Myocyte (in vitro differentiated cells): ENCODE measurements around the gene ALDH3B2. TPM values are rescaled to one million over a fixed set of nuclear protein-coding genes. Genes with fewer than 3 reads are reported as not detected.
A peak's percentile ranks its signal among the peaks of the same experiment; 100 is the strongest.
"Not testable (repeated sequence)": the region's sequence is repeated elsewhere in the genome, so short reads cannot be mapped to it uniquely, and the experiment has no call there.

Source experiments
- DNase-seq: peaks from one replicate; pipeline ENCODE4 v3.0.0-alpha.2; 2012; ENCODE audit warnings: low read depth
- total RNA-seq: library from RNA; depleted of rRNA; stranded (reverse); fragments of >200 nt; gene quantifications from 2 replicates; pipeline ENCODE4 v1.2.3, GENCODE V29; 2014

The ALDH3B2 gene
- total RNA-seq, 1 donor from 2014 or later = not detected

- DNase-seq = not testable (repeated sequence)
Measured at GRCh38 chr11:67685641-67686332, 11.4 kb upstream of the ALDH3B2 start.

DNA sequence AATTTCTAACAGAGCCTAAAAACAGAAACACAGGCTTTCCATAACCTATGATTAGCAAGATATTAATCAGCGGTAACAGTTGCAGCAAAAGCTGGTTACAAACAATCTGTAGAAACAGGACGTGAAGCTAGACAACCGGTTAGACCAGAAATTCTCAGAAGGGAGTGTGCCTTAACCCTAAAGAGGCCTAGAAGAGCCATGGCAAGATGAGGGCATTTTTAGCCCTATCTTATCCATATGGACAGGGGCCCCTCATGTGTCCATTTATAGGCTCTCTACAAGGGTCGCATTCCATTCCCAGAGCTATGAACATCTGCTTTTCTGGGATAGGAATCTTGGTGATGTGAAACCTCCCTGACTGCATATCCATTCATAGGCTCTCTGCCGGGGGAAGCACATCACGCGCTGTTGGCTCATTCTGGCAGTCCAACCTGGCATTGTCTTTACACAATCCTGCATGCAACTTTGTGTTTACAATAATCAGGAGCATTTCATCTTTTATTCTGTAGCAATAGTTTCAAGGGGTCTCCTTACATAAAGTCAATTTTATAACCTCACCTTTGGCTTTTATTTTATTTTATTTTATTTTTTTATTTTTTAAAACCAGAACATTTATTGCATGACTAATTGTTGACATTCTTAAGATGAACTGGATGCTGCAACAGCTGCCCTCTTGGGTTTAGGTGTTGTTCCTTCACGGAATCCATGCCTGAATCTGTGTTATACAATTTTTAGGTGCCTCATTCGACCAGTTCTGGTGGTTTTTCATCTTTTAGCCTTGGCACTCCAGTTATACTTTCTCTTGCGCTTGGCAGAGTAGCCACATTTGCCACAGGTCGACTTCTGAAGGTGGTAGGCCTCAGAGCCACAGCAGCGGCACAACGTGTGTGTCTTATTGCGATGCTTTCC lies 8.0 kb upstream of the ALDH3B2 start:
- DNase-seq = not testable (repeated sequence)

GRCh38 chr11:67680696-67681470 lies 6.5 kb upstream of the ALDH3B2 start:
- DNase-seq = no peak

DNA sequence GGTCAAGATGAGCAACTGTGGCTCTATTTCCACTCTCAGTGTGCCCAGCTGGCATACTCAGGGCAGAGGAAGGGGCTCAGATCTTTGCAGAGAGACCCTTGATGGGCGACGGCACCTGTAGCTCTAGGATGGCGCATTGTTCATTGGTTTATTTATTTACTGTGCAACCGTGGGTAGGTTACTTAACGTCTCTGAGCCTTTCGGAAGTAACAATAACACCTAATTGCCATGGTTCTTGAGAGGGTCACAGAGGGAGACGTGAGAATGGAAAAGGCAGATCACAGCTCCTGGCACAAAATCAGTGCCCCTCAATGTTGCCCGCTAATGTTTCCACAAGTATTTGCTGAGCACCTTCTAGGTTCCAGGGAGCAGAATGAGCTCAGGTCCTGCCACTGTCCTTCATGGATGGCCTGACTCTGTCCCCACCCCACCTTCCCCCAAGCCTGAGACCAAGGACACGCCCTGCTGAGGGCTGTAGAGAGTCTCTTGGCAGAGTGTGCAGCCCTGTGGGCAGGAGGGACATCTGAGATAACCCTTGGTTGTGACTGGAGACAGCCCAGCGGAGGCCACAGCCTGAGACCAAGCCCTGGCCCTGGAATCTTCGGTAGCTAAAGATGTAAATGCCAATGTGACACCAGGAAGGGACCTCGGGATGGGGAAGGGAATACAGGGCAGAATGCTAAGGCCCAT lies 780 bp upstream of the ALDH3B2 start:
- peak; percentile 27 for DNase-seq

DNA sequence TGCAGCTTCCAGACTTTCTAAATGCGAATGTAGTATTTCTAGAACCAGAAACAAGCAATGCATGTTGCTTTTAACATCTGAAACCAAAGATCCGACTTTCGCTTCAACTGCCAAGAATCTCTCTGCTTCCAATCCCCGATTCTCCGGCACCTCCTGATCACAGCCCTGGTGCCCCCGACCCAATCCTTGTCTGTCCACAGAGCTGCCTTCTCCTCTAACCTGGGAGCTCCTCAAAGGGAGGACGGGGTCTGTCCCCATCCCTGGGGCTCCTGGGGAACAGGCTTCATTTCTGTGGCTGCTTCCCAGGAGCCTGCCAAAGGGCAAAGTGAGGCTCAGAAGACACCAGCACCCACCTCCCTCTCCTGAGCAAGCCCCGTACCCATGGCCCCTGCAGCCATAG lies 521 bp downstream of the ALDH3B2 start:
- no peak for DNase-seq

DNA sequence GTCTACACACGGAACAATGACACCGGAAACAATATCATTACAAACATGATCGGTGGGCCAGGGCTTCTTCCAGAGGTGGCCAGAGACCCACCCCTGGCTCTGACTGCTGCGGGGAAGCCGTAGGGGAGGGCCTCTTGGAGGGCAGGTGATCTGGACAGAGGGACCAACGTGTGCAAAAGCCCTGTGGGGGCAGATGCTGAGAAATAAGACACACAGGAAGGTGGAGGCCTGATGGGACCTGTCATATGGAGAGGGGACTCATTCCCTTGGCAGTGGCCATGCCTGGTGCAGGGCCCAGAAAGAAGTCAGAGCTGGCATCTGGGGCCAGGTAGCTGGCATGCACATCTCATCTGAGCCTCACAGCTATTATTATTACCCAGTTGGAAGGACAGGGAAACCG lies 1.1 kb downstream of the ALDH3B2 start:
- no peak for DNase-seq

DNA sequence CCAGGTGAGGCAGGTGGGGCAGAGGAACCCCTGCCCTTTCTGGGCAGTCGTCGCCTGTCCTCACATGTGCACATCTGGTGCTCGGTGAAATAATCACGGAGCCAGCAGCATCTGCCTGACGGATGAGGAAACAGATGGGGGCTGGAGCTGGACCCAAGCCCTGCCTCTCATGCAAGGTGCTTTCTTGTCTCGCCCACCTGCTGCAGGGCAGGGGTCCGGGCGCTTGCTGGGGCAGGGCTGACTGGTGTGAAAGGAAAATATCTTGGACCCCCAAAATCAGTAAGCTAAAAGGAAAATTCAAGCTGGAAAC lies 3.3 kb downstream of the ALDH3B2 start:
- no peak for DNase-seq

DNA sequence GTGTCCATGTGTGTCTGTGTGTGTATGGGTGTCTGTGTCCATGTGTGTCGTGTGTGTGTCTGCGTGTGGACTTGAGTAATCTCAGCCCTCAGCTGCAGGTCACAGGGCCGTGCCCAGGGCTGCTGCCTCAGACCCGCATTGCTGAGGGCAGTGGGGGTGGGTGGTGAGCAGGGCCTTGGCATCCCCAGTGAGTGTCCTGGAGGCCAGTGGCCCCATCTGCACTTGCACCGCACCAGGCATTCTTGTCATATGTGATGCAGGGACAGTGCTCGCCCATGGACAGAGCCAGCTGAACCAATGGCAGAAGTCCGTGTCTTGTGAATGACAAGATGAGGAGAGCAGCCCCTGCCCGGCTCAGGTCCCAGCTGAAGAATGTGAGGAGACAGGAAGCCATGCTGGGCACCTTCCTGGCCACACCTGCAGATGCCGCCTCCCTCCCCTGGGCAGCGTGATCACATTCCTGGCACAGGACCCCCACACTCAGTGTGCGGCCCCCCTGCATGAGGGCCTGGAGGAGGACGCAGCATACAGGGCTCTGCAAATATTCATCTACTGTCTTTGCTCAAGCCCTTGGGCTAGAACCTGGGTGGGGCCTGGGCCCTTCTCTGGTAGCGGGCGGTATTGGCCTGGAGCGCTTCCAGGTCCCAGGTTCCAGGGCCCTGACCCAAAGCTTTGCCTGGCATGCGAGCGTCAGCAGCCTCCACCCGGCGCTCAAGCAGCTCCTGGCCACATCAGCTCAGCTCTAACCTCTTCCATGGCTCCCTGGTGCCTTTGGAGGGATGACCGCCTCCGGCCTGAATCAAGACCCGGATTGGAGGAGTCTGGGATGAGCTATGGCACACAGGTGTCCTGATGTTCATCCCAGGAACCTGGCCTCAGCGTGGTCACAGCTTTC lies 3.9 kb downstream of the ALDH3B2 start:
- no peak for DNase-seq

DNA sequence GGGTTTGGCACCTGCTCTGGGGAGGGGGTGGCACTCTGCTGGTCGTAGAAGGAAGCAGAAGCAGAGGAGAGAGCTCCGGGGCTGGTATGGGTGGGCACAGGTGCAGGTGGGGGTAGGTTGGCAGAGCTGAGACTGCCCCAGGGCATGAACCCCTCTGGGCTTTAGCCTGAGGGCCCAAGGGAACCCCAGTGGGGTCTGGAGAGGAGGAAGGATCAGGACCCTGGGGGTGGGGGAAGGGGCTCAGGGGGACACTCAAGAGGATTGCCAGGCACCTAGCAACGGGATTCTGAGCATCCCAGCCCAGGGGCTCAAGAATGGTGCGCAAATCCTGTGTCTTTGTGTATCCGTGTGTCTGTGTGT lies 6.3 kb downstream of the ALDH3B2 start:
- no peak for DNase-seq

GRCh38 chr11:67667490-67668191 lies 6.8 kb downstream of the ALDH3B2 start:
- no peak for DNase-seq

DNA sequence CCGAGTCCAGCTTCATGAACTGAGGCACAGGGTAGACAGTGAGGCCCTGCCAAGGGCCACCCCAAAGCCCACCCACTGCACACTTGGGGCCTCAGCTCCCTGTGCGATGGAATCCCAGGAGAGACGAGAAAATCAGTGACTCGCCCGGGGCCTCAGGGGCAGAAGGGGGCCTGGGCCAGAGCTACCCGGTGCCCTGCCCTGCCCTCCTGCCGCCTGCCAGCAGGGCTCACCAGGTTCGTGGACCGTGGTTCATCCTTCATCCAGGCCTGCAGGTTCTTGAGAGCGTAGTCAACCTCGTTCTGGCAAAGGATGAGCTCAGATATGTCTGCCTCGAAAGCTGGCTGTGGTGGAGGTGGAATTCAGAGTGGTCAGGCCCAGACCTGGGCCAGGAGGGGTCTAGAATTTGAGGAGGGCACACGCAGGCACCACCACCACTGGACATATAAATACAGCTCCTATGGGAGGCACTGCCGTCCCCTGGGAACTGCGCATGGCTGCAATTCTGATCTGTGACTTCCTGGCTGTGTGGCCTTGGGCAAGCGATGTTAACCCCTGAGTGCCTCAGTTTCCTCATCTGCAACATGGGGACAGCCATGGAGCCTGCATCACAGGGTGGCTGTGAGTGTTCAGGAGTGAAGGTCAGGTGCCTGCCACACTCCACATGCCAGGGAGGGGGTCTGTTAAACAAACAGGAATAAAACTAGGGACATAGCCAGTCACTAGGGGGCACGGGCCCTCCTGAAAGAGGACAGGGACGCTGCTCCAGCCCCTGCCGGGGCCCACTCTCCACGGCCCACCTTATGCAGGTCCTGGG lies 7.5 kb downstream of the ALDH3B2 start:
- DNase-seq = no peak

DNA sequence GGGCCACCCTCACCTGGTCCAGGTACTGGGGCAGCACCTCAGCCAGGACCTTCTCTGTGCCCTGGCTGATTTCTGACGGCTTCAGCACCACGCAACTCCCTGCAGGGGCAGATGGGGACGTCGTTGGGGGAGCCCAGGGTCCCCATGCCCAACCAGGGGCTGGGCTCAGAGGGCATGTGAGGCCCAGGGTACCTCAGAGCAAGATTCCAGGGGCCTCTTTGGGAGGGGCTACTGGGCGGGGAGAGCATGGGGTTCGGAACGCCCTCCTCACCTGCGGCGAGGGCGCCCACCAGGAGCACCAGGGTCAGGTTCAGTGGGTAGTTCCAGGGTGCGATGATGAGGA lies 8.1 kb downstream of the ALDH3B2 start:
- DNase-seq = no peak

- DNase-seq = peak; percentile 12
Measured at GRCh38 chr11:67665541-67666302, 8.7 kb downstream of the ALDH3B2 start.

DNA sequence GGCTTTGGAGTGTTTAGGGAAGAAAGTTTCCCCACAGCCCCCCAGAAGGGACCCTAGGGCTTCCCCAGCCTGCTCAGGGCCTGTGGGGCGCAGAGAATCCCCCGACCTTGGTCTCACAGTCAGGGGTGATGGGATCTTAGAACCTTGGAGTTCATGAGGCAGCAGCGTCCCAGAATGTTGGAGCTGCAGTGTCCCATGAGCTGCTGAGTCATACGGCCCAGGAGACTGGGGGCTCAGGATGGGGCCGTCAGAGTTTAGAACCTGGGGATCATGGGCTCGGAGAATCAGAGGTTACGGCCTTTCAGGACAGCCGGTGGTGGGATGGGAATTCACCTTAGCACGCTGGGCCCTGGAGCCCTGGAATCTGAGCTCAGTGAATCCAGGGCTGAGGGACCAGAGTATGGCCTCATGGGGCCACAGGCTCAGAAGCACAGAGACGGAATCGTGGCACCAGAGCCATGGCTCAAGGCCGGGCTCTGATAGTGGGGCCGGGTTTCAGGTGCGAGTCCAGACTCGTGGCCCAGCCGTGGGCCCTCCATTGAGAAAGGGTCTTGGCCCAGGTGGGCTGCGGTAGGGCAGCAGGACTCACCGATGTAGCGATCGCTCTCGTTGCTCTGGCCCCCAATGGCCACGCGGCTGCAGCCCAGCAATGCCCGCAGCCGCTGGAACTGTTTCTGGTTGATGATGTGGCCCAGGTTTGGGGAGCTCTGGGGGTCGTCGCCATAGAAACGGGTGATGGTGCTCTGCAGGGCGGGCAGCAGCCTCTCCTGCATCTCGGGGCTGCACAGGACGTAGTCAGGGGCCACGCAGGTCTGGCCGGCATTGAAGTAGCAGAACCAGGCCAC lies 9.5 kb downstream of the ALDH3B2 start:
- no peak for DNase-seq

DNA sequence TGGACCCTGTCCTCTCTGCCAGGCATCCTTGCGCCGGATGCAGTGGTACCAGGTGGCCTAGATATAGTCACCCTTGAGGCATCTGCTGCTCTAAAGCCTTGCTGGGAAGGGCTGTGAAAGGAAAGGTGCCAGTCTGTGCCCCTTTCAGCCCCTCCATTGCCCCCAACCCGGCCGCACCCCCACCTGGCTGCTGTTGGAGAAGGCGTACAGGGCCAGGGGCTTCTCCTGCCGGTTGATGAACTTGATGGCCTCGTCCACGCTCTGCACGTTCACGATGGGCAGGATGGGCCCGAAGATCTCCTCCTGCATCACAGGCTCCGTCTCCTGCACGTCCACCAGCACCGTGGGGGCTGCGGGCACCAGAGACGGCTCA lies 10.2 kb downstream of the ALDH3B2 start:
- DNase-seq = no peak

DNA sequence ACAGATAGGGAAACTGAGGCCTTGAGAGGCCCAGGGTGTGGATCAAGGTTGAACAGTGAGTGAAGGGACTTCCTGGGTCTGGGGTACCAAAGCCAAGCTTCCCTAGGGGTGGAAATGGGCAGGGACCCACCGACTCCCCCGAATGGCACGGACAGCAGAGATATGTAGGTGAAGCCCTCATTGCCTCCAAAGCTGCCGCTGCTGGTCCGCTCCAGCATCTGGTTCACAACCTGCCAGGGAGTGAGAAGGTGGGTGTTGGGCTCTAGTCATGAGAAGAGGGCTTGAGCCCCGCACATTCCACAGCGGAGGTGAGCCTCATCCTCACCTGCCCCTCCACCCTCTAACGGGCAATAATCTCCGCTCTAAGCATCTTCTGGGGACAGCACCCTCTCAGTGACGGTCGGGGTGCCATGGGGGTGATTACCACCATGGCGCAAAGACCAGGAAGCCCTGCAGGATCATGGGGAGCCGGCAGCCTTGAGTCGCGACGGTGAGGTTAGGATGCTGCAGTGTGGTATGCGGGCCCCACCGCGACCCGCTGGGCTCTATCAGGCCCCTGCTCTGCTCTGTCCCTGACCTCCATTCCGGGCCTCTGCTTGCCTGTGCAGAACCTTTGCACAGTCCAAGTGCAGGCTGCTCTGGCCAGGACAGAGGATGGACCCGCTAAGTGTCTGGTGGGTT lies 10.8 kb downstream of the ALDH3B2 start:
- no peak for DNase-seq
